Lung (tissue), 12 donors: ENCODE measurements around the gene P2RY11. TPM values are rescaled to one million over a fixed set of nuclear protein-coding genes. Genes with fewer than 3 reads are reported as not detected.

Source experiments
- ATAC-seq: fragments of 200-7000 bp; cut with Tn5 transposase; one replicate; pipeline ENCODE4 v1.9.1; 2020; ENCODE audit warnings: moderate number of reproducible peaks; ENCODE audit not compliant: insufficient read depth, low FRiP score
- DNase-seq, 3 donors: peaks; one replicate each; pipeline ENCODE4 v3.0.0-alpha.2; 2013 to 2017
- H3K27ac ChIP-seq, 2 donors: one replicate each; pipeline ENCODE4 v1.5.1; 2013; ENCODE audit warnings: mild to moderate bottlenecking in 2 of 2, moderate library complexity in 2 of 2, control low read depth in 1 of 2, inconsistent platforms in 1 of 2, low read depth in 1 of 2, low read length in 1 of 2
- H3K27me3 ChIP-seq, 3 donors: one replicate each; pipeline ENCODE4 v1.5.1; 2013; ENCODE audit warnings: low read length in 2 of 3; ENCODE audit not compliant: control insufficient read depth in 3 of 3, insufficient read depth in 3 of 3
- H3K36me3 ChIP-seq, 4 donors: one replicate each; pipeline ENCODE4 v1.5.1; 2013; ENCODE audit warnings: low read length in 4 of 4, mild to moderate bottlenecking in 1 of 4, moderate library complexity in 1 of 4; ENCODE audit not compliant: control insufficient read depth in 4 of 4, insufficient read depth in 4 of 4
- H3K4me1 ChIP-seq, 5 donors: one replicate each; pipeline ENCODE4 v1.5.1; 2013; ENCODE audit warnings: low read length in 5 of 5, mild to moderate bottlenecking in 2 of 5, moderate library complexity in 1 of 5; ENCODE audit not compliant: control insufficient read depth in 5 of 5, insufficient read depth in 5 of 5
- H3K4me3 ChIP-seq: one replicate; pipeline ENCODE4 v1.5.1; 2013; ENCODE audit warnings: mild to moderate bottlenecking, control low read depth, moderate library complexity
- H3K9ac ChIP-seq, 2 donors: one replicate each; pipeline ENCODE4 v1.5.1; 2013; ENCODE audit warnings: low read length in 2 of 2, control low read depth in 1 of 2; ENCODE audit not compliant: insufficient read depth in 1 of 2
- H3K9me3 ChIP-seq, 4 donors: one replicate each; pipeline ENCODE4 v1.5.1; 2013; ENCODE audit warnings: low read length in 3 of 4, mild to moderate bottlenecking in 1 of 4, moderate library complexity in 1 of 4; ENCODE audit not compliant: control insufficient read depth in 4 of 4, insufficient read depth in 3 of 4
- WGBS, 2 donors: extraction: QIAGEN DNeasy Blood & Tissue Kit; methylation state at CpG; one replicate each; pipeline ENCODE4 v1.1.7; 2013; 5-methylcytosine and 5-hydroxymethylcytosine counted together
- polyA plus RNA-seq, 2 donors: library from polyadenylated mRNA; stranded (reverse); fragments of 200-250 nt; gene quantifications; one replicate each; pipeline ENCODE4 v1.2.1, GENCODE V29; 2013
- total RNA-seq, 2 donors: library from RNA; depleted of rRNA in 1 of 2; stranded (reverse); fragments of >200 nt in 1 of 2; gene quantifications; one replicate each; pipeline ENCODE4 v1.2.1, GENCODE V29; 2014 to 2021
- TF ChIP-seq, protein P1 (sequence below): IDR thresholded peaks from 2 replicates; pipeline ENCODE4 v1.5.1; 2012; ENCODE audit warnings: mild to moderate bottlenecking; ENCODE audit errors: control extremely low read depth, extremely low read depth
- donor health status: control.
- donor health status: control.
- donor health status: Bipolar disorder and iron deficiency.
- donor health status: healthy.
- donor health status: DM: yes; HTN: yes; CAD: no.

P2RY11 gene
- total and polyA plus RNA-seq, 4 donors: 3.3 to 19.0 (median 13.5) TPM

GRCh38 chr19:10087296-10088061 is 24.0 kb upstream of the P2RY11 start:
- 90 to 94% methylated on average over 18 of the region's 18 CpGs for WGBS, 2 donors
- peak overlapping the region in 1 of 2 donors; percentile 45 for H3K27ac ChIP-seq
- H3K27me3 ChIP-seq: no peaks in the 10 kb centered on the region
- H3K9me3 ChIP-seq: no peaks in the 10 kb centered on the region
- peak overlapping the region; percentile 92 for H3K4me3 ChIP-seq
- H3K4me1 ChIP-seq: peaks cover 0 to 4% (median 0%) of the 10 kb centered on the region in 5 donors
- H3K36me3 ChIP-seq: peaks cover 0 to 24% (median 16%) of the 10 kb centered on the region in 4 donors
- TF ChIP-seq, protein P1, sequence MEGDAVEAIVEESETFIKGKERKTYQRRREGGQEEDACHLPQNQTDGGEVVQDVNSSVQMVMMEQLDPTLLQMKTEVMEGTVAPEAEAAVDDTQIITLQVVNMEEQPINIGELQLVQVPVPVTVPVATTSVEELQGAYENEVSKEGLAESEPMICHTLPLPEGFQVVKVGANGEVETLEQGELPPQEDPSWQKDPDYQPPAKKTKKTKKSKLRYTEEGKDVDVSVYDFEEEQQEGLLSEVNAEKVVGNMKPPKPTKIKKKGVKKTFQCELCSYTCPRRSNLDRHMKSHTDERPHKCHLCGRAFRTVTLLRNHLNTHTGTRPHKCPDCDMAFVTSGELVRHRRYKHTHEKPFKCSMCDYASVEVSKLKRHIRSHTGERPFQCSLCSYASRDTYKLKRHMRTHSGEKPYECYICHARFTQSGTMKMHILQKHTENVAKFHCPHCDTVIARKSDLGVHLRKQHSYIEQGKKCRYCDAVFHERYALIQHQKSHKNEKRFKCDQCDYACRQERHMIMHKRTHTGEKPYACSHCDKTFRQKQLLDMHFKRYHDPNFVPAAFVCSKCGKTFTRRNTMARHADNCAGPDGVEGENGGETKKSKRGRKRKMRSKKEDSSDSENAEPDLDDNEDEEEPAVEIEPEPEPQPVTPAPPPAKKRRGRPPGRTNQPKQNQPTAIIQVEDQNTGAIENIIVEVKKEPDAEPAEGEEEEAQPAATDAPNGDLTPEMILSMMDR: no peak
- DNase-seq (no peak), ATAC-seq (no peak)
- H3K9ac ChIP-seq: no peak overlapping the region

GRCh38 chr19:10088949-10089554 is 22.4 kb upstream of the P2RY11 start:
- H3K27me3 ChIP-seq: no peaks in the 10 kb centered on the region
- H3K4me3 ChIP-seq: no peak overlapping the region
- ATAC-seq: no peak
- TF ChIP-seq, protein P1: no peak
- 90 to 95% methylated on average over 6 of the region's 6 CpGs for WGBS, 2 donors
- H3K36me3 ChIP-seq: peaks cover 0 to 27% (median 16%) of the 10 kb centered on the region in 4 donors
- no peak for DNase-seq
- peaks cover 0 to 4% (median 0%) of the 10 kb centered on the region in 5 donors for H3K4me1 ChIP-seq
- H3K9me3 ChIP-seq: no peaks in the 10 kb centered on the region
- H3K9ac ChIP-seq: no peak overlapping the region
- H3K27ac ChIP-seq: no peak overlapping the region

- TF ChIP-seq, protein P1: no peak
- ATAC-seq: no peak
- 83 to 89% methylated on average over 15 of the region's 15 CpGs for WGBS, 2 donors
Measured at GRCh38 chr19:10089801-10090375, 21.6 kb upstream of the P2RY11 start.

More at GRCh38 chr19:10089801-10090375, 21.6 kb upstream of the P2RY11 start:
- no peaks in the 10 kb centered on the region for H3K9me3 ChIP-seq
- DNase-seq: no peak
- no peak overlapping the region for H3K27ac ChIP-seq
- H3K27me3 ChIP-seq: no peaks in the 10 kb centered on the region
- no peak overlapping the region for H3K4me3 ChIP-seq
- peaks cover 0 to 4% (median 0%) of the 10 kb centered on the region in 5 donors for H3K4me1 ChIP-seq
- H3K36me3 ChIP-seq: peaks cover 0 to 27% (median 16%) of the 10 kb centered on the region in 4 donors
- no peak overlapping the region for H3K9ac ChIP-seq
